Stimulated activated CD8-positive, alpha-beta memory T cell treated with anti-CD3 and anti-CD28 coated beads, Interleukin-12 subunit alpha, Interleukin-12 subunit beta, amount 100 ng/mL, for 1 hour (primary cell): ENCODE measurements around the gene NSMCE1.
"Not testable (repeated sequence)": the region's sequence is repeated elsewhere in the genome, so short reads cannot be mapped to it uniquely, and the experiment has no call there.

Experiments used
- DNase-seq: peaks from one replicate; pipeline ENCODE4 v3.0.0-alpha.2; 2020; ENCODE audit warnings: low read depth

Gene NSMCE1

DNA sequence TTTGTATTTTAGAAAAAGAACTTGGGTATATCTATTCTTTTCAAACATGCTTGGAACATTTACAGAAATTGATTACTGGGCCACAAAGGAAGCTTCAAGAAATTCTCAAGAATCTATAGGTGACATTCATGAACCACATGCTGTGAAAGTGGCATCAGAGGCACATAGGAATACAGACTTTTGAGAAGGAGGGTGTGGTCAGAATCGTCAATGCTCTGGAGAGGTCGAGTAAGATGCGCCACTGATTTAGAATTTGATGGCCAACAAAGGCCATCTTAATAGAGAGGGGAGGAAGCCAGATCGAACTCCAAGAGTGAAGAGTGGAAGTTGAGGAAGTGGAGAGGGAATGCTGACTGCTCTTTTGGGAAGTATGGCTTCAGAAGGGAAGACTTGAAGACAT lies 3.5 kb upstream of the NSMCE1 start:
- no peak for DNase-seq

DNA sequence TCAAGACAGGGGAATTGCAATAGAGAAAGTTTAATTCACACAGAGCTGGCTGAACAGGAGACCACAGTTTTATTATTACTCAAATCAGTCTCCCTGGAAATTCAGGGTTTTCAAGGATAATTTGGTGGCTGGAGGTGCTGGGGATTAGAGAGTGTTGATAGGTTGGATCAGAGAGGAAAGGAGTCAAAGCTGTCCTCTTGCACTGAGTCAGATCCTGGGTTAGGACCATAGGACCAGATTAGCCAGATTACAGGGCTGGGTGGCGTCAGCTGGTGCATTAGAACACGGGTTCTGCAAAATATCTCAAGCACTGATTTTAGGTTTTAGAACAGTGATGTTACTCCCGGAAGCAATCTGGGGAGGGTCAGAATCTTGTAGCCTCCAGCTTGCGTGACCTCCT lies 1.8 kb upstream of the NSMCE1 start:
- DNase-seq, result no peak

DNA sequence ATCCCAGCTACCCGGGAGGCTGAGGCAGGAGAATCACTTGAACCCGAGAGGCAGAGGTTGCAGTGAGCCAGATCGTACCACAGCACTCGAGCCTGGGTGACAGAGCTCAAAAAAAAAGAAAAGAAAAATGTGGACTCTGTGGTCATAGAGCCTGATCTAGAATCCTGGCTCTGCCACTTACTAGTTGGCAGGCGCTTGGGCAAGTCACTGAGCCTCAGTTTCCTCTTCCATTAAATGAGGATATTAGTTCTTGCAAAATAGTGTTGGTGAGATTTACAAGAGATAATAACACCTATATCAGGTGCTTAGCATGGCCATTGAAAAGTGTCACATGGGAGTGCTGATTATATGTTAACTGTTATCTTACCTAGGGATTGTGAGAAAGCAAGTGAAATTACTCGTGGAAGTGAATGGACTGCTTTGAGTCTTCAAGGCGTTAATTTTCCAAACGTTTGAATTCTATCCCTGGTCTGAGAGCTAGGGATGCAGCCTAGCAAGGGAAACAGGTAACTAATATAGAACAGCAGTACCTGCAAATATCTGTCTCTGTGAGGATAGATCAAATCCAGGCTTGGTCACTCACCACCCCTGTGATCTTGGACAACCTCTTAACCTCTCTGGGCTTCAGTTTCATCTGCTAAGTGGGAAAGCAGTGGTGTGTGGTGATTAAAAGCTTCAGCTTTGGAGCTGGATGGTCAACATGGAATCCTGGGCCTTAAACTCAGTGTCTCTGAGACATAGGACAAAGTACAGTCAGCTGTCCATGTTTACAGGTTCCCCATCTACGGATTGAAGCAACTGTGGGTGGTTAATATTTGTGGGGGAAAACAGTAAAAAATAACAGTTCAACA lies 953 bp upstream of the NSMCE1 start:
- no peak for DNase-seq

DNA sequence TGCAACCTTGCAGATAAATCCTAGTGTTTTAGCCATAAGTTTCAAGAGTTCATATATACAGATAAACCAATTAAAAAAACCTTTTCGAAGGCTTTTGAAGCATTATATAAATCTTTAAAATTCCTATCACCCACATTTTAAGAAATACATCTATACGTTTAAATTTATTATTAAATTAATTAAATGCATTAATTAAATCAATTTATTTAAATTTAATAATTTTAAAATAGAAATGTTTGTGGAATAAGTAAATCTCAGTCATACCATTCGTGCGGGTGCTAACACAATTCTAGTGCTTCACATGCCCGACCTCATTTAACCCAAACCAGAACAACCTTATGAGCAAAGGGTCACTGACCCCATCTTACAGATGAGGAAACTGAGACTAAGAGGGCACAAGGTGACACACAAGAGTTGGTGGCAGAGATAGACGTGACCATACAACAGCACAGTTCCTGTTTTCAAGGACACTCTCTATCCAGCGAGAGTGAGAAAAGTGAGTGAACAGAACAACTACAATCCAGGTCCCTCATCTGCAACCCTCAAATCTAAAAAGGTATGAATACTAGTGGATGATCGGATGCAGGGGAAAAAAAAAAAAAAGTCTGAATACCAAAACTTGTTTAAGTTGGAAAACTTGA lies 1.4 kb downstream of the NSMCE1 start:
- no peak for DNase-seq

DNA sequence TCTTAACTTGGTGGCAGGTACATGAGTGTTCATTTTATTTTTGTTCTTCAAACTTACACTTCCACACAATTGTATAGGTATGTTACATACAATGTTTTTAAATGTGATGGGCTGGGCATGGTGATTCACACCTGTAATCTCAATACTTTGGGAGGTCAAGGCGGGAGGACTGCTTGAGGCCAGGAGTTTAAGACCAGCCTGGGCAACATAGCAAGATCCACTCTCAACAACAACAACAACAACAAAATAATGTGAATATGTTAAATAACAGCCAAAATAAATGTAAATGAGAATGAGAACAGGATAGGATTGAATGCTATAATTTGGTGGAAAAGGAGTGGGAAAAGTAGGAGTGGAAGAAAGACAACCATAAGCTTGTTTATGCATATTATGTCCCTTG lies 2.6 kb downstream of the NSMCE1 start:
- DNase-seq, result no peak

DNA sequence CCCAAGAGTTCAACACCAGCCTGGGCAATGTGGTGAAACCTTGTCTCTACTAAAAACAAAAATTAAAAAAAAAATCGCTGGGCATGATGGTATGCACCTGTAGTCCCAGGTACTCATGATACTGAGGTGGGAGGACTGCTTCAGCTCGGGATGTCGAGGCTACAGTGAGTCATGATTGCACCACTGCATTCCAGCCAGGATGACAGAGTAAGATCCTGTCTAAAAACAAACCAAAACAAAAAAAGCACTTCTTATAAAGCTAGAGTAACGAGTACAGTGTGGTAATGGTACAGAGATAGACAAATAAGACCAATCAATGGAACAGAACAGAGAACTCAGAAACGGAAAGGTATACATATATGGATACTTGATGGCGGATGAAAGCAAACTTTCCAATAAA lies 4.4 kb downstream of the NSMCE1 start:
- DNase-seq, result no peak

DNA sequence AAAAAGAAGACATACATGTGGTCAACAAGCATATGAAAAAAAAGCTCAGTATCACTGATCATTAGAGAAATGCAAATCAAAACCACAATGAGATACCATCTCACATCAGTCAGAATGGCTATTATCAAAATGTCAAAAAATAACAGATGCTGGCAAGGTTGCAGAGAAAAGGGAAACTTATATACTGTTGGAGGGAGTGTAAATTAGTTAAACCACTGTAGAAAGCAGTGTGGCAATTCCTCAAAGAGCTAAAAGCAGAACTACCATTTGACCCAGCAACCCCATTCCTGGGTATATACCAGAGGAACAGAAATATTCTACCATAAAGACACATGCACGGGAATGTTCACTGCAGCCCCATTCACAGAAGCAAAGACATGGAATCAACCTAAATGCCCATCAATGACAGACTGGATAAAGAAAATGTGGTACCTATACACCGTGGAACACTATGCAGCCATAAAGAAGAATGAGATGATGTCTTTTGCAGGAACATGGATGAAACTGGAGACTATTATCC lies 5.6 kb downstream of the NSMCE1 start:
- DNase-seq, result not testable (repeated sequence)

DNA sequence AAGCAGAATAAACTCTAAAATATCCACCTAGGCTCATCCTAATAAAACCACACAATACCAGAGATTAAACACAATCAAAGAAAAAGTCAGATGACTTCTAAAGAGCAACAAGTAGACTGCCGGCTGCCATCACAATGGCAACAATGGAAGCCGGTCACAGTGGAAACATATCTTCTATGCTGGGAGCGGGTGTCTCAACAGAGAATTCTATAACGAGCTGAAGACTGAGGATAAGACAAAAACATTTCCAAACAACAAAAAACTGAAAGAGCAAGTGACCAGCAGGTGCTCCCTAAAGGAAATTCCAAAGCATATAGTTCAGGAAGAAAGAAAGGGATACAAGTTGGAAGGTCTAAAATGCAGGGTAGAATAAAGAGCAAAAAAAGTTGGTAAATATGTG lies 8.9 kb downstream of the NSMCE1 start:
- DNase-seq, result no peak

DNA sequence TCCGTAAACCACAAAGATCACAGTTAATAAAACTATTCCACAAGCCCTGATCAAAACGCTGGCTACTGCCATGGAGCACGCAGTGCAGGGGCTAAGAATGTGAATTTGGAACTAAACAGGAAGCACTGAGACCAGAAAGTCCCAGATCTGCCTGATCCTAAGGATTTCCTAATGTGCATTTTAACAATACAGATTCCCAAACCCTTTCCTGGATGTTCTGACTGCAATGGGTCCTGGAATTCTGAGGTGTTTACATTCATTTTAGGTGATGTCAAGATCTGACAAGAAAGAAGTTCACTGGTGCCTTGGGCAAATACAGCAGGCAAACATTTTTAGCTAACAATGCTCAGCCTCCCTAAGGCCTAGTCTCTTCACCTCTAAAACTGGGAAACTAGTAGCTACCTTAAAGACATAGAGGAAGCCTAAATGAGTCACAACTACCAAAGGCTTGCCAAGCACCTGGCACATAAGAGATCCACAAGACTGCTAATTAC lies 10.3 kb downstream of the NSMCE1 start:
- DNase-seq, result no peak

DNA sequence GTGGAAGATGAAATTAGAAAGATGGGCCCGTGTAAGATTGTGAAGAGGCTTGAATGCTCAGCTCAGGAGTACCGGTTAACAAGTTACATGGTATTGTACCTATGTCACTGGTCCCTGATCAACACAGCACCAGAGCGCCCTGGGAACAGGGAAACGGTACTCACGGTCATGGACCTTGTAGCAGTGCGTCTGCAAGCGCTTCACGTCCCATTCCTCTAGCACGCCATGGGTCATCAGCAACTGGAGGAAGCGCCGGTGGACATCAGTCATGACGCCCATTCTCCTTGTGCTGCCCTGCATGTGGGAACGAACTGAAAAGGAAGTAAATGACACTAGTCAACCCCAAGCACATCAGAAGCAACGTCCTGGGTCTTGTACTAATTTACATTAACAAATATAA lies 11.3 kb downstream of the NSMCE1 start:
- DNase-seq, result no peak

DNA sequence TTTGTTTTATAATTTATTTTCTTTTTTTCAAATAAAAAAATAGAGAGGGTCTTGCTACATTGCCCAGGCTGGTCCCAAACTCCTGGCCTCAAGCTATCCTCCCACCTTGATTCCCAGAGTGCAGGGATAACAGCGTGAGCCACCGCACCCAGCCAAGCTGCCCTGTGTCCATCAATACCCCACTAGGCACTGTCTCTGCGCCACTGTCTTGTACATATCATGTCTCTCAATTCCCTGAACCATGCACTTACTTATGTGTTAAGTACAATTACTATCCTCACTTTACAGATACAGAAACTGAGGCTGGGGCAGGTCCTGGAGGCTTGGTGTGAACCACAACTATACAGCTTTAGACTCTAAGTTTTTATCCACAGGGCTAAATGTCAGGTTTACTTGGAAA lies 11.7 kb downstream of the NSMCE1 start:
- no peak for DNase-seq

DNA sequence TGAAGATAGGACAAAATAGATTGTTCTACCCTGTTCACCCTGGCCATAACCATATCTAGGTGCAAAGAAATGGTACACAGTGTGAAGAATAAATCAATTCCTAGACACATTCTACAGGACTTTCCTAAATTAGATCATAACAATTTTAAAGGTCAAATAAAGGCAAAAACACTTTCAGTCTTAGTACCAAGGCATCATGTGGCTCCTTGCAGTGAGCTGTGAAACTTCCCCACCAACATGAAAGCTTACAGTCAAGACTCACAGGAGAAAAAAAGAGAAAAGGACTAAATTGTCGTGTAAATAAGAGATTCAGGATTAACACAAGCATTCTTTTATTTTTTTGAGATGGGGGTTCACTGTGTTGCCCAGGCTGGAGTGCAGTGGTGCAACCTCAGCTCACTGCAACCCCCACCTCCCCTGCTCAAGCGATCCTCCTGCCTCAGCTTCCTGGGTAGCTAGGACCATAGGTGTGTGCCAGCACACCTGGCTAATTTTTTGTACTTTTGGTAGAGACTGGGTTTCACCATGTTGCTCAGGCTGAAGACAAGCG lies 14.2 kb downstream of the NSMCE1 start:
- no peak for DNase-seq

DNA sequence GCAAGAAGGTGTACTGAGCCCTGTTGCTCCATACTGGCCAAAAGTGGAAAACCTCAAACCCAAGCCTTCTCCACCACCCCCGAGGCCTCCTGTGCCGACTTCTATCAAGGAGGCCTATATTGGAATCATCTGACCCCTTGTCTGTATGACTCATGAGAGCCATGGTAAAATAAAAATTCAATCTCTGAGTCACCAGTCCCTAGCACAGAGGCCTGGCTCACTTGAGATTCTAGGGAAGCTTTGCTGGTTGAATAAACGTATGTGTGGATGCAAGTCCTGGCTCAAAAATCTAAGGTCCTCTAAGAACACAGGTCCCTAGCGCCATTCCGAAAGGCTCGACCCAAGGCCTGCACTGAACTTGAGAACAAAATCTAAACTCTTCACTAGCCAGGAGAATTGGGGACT lies 15.0 kb downstream of the NSMCE1 start:
- DNase-seq, result no peak

DNA sequence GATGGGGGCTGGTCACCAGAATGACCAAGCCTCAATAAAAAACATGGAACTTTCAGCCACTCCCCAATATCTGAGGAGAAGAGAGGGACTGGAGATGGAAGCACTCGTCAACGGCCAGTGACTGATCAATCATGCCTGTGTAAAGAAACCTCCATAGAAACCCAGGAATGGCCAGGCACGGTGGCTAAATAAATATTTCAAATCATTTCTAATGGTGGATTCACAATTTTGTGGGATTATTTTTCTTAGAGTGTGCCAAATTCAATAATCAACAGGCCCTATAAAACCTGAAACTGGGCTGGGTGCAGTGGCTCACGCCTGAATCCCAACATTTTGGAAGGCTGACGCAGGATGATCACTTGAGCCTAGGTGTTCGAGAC lies 16.4 kb downstream of the NSMCE1 start:
- no peak for DNase-seq

DNA sequence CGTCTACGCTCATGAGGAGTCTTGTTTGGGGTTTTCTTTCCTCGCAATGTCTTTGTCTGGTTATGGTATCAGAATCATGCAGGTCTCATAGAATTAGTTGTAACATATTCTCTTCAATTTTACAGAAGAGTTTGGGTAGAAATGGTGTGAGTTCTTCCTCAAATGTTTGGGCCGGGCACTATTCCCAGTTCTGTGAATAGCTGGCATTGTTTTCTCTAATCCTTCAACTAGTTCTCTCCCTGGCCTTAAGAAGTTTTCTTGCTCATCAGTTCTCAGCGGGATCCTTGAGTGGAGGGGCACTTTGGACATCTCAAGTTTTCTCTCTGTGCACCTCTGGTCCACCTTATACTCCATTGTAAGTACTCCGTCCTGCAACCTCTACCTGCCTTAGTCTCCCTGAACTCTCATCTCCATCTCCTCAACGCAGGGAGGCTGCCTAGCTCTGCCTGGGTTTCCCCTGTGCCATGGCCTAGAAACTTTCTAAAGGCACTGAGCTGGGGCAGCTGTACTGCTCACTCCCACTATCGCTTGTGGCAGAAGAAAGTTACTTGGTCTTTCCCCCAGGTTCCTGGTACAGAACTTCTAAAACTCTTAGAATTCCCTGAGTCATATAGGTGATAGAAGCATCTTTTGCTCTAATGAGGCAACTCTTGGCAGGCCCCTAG lies 16.9 kb downstream of the NSMCE1 start:
- no peak for DNase-seq

DNA sequence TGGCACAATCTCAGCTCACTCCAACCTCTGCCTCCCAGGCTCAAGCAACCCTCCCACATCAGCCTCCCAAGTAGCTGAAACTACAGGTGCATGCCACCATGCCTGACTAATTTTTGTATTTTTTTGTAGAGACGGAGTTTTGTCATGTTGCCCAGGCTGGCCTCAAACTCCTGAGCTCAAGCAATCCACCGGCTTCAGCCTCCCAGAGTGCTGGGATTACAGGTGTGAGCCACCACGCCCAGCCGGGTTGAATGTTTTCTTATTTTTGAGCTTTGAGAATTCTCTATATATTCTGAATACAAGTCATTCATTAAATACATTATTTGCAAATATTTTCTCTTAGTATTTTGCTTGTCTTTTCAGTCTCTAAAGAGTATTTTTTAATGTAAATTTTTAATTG lies 19.7 kb downstream of the NSMCE1 start:
- not testable (repeated sequence) for DNase-seq

DNA sequence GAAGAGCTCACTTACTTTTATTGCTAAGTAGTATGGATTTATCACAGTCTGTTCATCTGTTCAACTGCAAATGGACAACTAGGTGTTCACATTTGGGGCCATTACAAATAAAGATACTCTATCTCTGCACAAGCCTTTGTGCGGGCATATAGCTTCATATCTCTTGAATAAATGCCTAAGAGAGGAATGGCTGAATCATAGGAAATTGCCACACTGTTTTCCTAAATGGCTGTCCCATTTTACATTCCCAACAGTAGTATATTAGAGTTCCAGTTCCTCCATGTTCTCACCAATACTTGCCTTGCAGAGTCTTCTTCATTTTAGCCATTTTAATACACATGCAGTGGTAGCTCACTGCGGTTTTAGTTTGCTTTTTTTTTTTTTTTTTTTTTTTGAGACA lies 20.5 kb downstream of the NSMCE1 start:
- DNase-seq, result no peak

DNA sequence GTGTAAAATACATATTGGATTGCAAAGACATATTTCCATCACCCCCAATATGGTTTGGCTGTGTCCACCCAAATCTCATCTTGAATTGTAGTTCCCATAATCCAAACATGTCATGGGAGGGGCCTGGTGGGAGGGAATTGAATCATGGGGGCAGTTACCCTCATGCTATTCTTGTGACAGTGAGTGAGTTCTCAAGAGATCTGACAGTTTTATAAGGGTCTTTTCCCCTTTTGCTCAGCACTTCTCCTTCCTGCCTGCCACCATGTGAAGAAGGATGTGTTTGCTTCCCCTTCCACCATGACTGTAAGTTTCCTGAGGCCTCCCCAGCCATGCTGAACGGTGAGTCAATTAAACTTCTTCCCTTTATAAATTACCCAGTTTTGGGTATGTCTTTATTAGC lies 21.5 kb downstream of the NSMCE1 start:
- not testable (repeated sequence) for DNase-seq

DNA sequence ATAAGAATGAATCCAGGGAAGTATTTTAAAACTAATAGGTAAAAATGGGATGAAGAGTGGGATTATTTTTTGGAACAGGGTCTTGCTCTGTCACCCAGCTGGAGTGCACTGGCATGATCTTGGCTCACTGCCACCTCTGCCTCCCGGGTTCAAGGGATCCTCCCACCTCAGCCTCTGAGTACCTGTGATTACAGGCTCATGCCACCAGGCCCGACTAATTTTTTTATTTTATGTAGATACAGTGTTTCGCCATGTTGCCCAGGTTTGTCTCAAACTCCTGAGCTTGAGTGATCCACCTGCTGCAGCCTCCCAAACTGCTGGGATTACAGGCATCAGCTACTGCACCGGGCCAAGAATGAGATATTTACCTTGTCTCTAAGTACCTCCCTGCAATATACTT lies 22.1 kb downstream of the NSMCE1 start:
- no peak for DNase-seq

DNA sequence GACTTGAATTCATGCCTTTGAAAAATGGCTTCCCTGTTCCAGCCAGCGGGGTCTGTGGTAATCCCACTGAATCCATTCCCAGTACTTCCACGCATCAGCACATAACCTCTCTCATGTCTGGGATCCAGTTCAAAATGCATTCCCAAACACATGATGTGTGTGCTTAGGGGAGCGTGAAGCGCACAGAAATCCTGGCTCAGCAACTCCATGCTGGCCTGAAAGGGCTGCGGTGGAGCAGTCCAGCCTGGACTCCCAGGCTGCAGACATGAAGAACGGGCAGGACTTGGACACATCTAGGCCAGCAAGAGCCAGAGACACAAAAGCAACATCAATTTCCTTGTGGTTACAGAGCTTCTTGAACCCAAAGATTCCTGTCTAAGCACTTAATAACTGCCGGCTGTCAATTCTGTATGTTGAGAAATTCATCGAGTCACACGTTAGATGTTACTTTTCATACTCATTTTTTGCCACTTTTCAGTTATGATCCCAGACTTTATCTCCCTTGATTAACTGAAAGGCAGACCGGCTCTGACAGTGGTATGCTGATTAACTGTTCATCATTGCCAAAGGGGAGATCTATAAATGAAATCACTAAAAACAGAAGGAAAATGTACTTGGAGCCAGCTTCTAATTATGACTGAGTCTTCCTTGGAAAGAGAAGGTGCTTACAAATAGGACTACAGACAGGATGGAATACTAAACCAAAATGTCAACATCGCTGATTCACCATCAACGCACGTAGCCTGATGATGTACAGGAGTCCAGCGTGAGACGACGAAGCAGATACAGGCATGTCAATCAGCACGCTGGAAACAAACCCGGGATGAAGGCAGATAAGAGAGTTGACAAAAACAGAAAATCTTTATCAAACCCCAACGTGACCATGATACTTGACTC lies 23.0 kb downstream of the NSMCE1 start:
- no peak for DNase-seq

DNA sequence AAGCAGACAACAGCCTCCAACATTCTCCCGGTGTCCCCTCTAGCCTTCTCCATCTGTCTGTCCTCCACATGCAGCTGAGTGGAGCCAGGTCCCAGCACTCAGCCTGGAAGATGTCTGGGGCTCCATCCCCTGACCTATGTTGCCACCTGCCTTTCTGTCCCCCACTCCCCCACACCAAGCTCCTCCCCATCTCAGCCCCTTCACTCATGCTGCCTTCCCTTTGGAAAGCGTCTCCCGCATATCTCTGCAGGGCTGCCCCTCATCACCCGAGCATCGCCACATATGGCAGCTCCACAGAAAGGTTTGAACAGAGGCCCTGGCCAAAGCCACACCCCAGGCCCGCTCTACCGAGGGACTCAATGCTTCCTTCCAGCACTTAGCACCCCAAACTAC lies 24.2 kb downstream of the NSMCE1 start:
- no peak for DNase-seq
